ENCODE results near the gene KCNQ1. TPM values are rescaled to one million over a fixed set of nuclear protein-coding genes. Genes with fewer than 3 reads are reported as not detected.

Gene KCNQ1
- total RNA-seq, 1 experiment from 2014 or later = 1.0 TPM

- Histone ChIP-seq H3K4me1 (peaks cover 11% of the 10 kb centered on the region), H3K9me3 (no peaks in the 10 kb centered on the region), H3K27me3 (replicated peaks; ENCODE audit: control insufficient read depth, insufficient read depth, low read length) (no peaks in the 10 kb centered on the region), H3K36me3 (ENCODE audit: control insufficient read depth, insufficient read depth, low read length) (peaks cover 18% of the 10 kb centered on the region), H3K4me3 (ENCODE audit: low read depth, low read length) (no peak overlapping the region)
- H3K4me3 Mint-ChIP-seq (ENCODE audit: unreplicated experiment) = no peak overlapping the region
- peaks cover 49% of the 10 kb centered on the region for H3K36me3 Mint-ChIP-seq (ENCODE audit: insufficient read depth, unreplicated experiment)
- H3K4me1 Mint-ChIP-seq (ENCODE audit: low read depth, unreplicated experiment) = peaks cover 27% of the 10 kb centered on the region
- ChIA-PET POLR2A (interaction anchor here (1.0 kb wide), 1 partner anchor 9 kb away, joined by 3 read pairs; the partner anchor contains the start of gene KCNQ1OT1), CTCF (no interaction called here)
- BruUV-seq (replicated peaks) = no TSS peak
- no peak overlapping the region for H3K27ac Mint-ChIP-seq (ENCODE audit: unreplicated experiment)
- peak in 1 of 2 experiments; percentile 29 for DNase-seq
- intact Hi-C loops (cut with micrococcal nuclease; ENCODE audit: unreplicated experiment) = no loop called here
- H3K27me3 Mint-ChIP-seq (ENCODE audit: insufficient read depth, unreplicated experiment) = no peaks in the 10 kb centered on the region
- no peak for TF ChIP-seq CTCF (IDR thresholded peaks at IDR 0.05; ENCODE audit: insufficient read depth in 1 of 2, low read depth in 1 of 2, low read length in 1 of 2, severe bottlenecking in 1 of 2, unreplicated experiment in 1 of 2)
- H3K9me3 Mint-ChIP-seq (ENCODE audit: unreplicated experiment) = no peaks in the 10 kb centered on the region
These were observed 246.0 kb downstream of the KCNQ1 start for GRCh38 chr11:2690596-2691354.

DNA sequence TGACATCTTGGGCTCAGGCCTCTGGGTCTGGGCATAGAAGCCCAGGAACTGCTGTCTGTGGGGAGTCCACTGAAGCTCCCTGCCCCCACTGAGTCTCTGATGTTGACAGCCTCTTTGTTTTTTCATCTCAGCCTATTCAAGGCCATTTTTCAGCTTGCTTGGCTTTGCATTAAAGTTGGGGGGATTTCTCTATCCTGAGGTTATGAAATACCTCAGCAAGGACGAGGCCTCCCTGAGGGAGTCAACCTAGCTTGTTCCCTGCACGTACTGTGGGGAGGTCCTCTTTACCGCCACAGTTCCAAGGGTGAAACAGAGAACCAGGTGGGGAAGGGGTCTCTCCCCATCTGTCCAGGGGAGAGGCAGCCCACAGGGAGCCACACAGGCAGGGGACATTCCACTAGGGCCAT lies 246.6 kb downstream of the KCNQ1 start:
- POLR2A ChIA-PET = interaction anchor here (1.0 kb wide), 1 partner anchor 9 kb away, joined by 3 read pairs; the partner anchor contains the start of gene KCNQ1OT1

More for the DNA sequence above, 246.6 kb downstream of the KCNQ1 start:
- no TSS peak for BruUV-seq (replicated peaks)
- Mint-ChIP-seq H3K27me3 (ENCODE audit: insufficient read depth, unreplicated experiment) (no peaks in the 10 kb centered on the region), H3K9me3 (ENCODE audit: unreplicated experiment) (no peaks in the 10 kb centered on the region), H3K27ac (ENCODE audit: unreplicated experiment) (no peak overlapping the region), H3K4me3 (ENCODE audit: unreplicated experiment) (no peak overlapping the region), H3K36me3 (ENCODE audit: insufficient read depth, unreplicated experiment) (peaks cover 54% of the 10 kb centered on the region), H3K4me1 (ENCODE audit: low read depth, unreplicated experiment) (peaks cover 27% of the 10 kb centered on the region)
- intact Hi-C loops (cut with micrococcal nuclease; ENCODE audit: unreplicated experiment) = no loop called here
- no peaks in the 10 kb centered on the region for H3K27me3 ChIP-seq (replicated peaks; ENCODE audit: control insufficient read depth, insufficient read depth, low read length)
- DNase-seq = peak in 1 of 2 experiments; percentile 17
- no peak for TF ChIP-seq CTCF (IDR thresholded peaks at IDR 0.05; ENCODE audit: insufficient read depth in 1 of 2, low read depth in 1 of 2, low read length in 1 of 2, severe bottlenecking in 1 of 2, unreplicated experiment in 1 of 2)
- H3K4me3 ChIP-seq (ENCODE audit: low read depth, low read length) = no peak overlapping the region
- no peaks in the 10 kb centered on the region for H3K9me3 ChIP-seq
- H3K36me3 ChIP-seq (ENCODE audit: control insufficient read depth, insufficient read depth, low read length) = peaks cover 18% of the 10 kb centered on the region
- peaks cover 16% of the 10 kb centered on the region for H3K4me1 ChIP-seq
- CTCF ChIA-PET = no interaction called here

Data from Caco-2 (cell line).